AG04450 (cell line): ENCODE results near the gene MED13L. TPM values are rescaled to one million over a fixed set of nuclear protein-coding genes. Genes with fewer than 3 reads are reported as not detected.

Source experiments
- CTCF ChIA-PET: fragments of 300-600, 350-600 bp; formaldehyde crosslinking; extraction: SDS; loops from one replicate; lab custom pipeline; 2022; ENCODE audit warnings: antibody characterized with exemption, inconsistent platforms; lab: Charles Lee
- POLR2A ChIA-PET: fragments of 350-600 bp; formaldehyde crosslinking; extraction: SDS; loops from one replicate; lab custom pipeline; 2021; ENCODE audit warnings: antibody characterized with exemption, inconsistent platforms; lab: Yijun Ruan, JAX
- DNase-seq: peaks from one replicate; pipeline ENCODE4 v3.0.0-alpha.2; 2011; ENCODE audit warnings: low read depth, low spot score
- H3K27ac ChIP-seq: one replicate; pipeline ENCODE4 v1.5.1; 2012; ENCODE audit warnings: low read depth, low read length, control low read depth
- H3K27me3 ChIP-seq: one replicate; pipeline ENCODE4 v1.6.0; 2012; ENCODE audit warnings: low read length; ENCODE audit not compliant: control insufficient read depth, insufficient read depth
- H3K4me3 ChIP-seq: 2 replicates; pipeline ENCODE4 v1.5.1; 2011; ENCODE audit warnings: mild to moderate bottlenecking, low read depth, low read length, control low read depth
- H3K9me3 ChIP-seq: 2 replicates; pipeline ENCODE4 v1.5.1; 2012; ENCODE audit warnings: low read length; ENCODE audit not compliant: control insufficient read depth, insufficient read depth
- polyA plus RNA-seq: library from polyadenylated mRNA; depleted of rRNA; stranded (reverse); fragments of >200 nt; gene quantifications from 2 replicates; pipeline ENCODE4 v1.2.3, GENCODE V29; 2011
- TF ChIP-seq, protein P1 (sequence below): IDR thresholded peaks from 2 replicates; pipeline ENCODE4 v1.5.1; 2011; ENCODE audit warnings: low read depth, low read length, control low read depth, inconsistent platforms

MED13L gene
- polyA plus RNA-seq, 1 experiment: 56.2 TPM

DNA sequence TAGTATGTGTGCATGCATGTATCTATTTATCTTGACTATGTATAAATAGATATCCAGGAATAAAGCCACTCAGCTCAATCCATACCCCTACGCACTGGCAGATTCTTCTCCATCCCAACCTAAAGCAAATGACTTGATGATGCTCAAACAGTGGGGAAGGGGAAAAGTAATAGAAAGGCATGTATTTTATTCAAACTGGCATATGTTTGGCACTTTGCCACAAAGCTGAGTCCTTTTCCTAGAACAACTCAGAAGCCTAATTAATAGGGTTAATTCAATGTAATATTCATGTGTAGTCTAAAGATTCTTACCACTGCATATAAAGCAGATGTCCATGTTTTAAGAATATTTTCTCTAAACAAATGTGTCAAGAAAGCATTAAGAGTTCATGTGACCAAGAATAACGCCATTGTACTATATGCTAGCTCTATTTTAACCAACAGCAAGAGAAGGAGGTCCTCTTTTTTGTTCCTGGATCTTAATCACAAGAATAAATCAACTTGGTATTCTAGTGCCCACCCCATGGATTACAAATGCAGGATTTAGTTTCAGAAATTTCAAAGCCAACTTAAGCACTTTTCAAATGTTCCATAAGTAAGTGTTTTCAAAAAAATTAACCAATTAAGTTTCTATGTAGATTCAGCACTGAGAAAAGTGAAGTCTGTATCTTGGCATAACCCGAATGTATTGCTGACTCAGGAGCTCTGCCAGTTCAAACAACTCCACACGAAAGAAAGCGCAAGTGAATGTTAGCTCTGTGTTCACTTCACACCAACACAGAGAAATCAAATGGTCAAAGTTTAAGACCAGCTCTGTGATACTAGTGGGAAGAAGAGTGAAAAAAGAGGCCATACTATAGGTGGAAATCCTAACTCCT, 233.6 kb downstream of the MED13L start:
- ChIA-PET POLR2A (no interaction called here), CTCF (interaction anchor here (1.0 kb wide), 1 partner anchor 46 kb away, joined by 3 read pairs; no protein-coding TSS in a partner anchor)
- DNase-seq: no peak
- H3K4me3 ChIP-seq: no peak overlapping the region
- H3K27me3 ChIP-seq: no peaks in the 10 kb centered on the region
- H3K9me3 ChIP-seq: no peaks in the 10 kb centered on the region
- TF ChIP-seq, protein P1, sequence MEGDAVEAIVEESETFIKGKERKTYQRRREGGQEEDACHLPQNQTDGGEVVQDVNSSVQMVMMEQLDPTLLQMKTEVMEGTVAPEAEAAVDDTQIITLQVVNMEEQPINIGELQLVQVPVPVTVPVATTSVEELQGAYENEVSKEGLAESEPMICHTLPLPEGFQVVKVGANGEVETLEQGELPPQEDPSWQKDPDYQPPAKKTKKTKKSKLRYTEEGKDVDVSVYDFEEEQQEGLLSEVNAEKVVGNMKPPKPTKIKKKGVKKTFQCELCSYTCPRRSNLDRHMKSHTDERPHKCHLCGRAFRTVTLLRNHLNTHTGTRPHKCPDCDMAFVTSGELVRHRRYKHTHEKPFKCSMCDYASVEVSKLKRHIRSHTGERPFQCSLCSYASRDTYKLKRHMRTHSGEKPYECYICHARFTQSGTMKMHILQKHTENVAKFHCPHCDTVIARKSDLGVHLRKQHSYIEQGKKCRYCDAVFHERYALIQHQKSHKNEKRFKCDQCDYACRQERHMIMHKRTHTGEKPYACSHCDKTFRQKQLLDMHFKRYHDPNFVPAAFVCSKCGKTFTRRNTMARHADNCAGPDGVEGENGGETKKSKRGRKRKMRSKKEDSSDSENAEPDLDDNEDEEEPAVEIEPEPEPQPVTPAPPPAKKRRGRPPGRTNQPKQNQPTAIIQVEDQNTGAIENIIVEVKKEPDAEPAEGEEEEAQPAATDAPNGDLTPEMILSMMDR: no peak
- no peak overlapping the region for H3K27ac ChIP-seq

DNA sequence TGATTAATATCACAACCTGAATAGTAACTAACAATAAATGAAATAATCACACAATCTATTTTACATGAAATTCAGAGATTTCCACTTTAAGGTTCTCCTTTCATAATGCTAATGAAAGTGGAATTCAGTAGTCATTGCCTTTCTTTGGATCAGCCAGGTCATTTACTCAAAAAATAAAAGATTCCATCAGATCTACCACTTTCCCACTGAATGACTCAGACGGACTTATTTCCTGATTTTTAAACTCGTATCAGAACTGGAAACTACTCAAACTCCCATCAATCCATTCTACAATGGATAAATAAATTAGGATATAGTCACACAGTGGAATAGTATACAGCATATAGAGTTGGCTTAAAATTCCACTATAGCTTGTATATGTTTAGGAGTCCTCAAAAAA, 237.1 kb downstream of the MED13L start:
- TF ChIP-seq, protein P1: no peak
- POLR2A ChIA-PET: interaction anchor here (0.6 kb wide), 1 partner anchor 97 kb away, joined by 5 read pairs; no protein-coding TSS in a partner anchor
- no peaks in the 10 kb centered on the region for H3K27me3 ChIP-seq
- H3K4me3 ChIP-seq: no peak overlapping the region
- no peaks in the 10 kb centered on the region for H3K9me3 ChIP-seq
- DNase-seq: no peak
- no peak overlapping the region for H3K27ac ChIP-seq
- CTCF ChIA-PET: no interaction called here

DNA sequence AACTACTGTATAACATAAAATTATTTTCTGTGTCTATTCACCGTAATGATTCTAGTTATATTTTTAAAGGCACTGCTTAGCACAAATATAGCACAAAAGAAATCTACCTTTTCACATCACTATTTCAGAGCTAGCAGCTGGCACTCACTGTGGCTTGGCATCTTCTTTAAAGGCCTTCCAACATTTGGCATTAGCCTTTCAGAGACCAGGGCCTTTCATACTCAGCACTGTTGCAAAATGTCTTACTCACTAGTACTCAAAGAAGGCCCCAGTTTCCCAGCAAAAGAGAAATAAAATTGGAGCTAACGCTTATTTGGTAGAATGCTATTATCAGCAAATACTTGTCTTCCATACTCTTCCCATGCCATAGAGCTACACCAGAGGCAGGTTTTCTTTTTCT, 238.4 kb downstream of the MED13L start:
- Histone ChIP-seq H3K4me3 (no peak overlapping the region), H3K9me3 (no peaks in the 10 kb centered on the region), H3K27me3 (no peaks in the 10 kb centered on the region), H3K27ac (no peak overlapping the region)
- no peak for DNase-seq
- CTCF ChIA-PET: interaction anchor here (0.6 to 0.8 kb wide), 3 partner anchors 13 to 896 kb away, joined by 3 to 4 read pairs (median 4); no protein-coding TSS in a partner anchor
- POLR2A ChIA-PET: interaction anchor here (0.6 to 0.9 kb wide), 2 partner anchors 66 to 297 kb away, joined by 3 to 5 read pairs; no protein-coding TSS in a partner anchor
- TF ChIP-seq, protein P1: no peak

DNA sequence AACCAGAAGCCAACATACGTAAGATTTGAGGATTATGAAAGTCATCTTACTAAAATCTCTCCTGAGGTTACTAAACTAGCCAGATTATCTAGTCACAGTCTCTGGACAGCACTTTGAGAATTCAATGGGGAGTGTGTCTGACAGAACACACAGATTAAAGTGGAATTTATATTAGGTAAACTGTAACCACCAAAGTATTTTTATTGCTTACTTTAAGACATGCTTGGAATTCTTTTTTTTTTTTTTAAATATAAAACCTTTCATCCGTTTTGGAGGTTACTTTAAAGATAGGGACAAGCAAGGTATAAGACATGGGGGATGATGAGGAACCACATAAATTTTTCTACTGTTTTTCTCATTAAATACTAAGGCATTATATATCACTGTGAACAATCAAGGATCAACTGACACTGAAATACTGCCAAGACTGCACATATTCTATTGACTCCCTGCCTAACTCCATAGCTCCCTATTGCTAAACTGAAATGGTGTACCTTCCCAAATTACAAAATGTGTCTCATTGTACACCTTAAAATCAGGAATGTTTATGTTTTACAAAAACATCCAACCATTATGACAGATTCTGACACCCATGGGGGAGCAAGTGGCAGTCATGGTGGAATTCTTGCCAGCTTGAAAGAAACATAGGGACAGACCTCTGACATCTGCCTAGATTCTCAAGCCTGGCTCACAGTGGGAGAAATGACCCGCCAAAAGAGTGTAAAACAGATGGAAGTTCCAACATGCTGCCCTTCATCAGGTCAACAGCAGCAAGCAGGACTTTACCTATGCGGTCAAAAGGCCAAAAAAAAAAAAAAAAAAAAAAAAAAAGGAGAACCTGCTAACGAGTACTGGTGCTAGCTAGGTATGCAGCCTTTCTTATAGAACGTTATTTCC, 239.3 kb downstream of the MED13L start:
- TF ChIP-seq, protein P1: no peak
- H3K9me3 ChIP-seq: no peaks in the 10 kb centered on the region
- no peak overlapping the region for H3K4me3 ChIP-seq
- no peak for DNase-seq
- no peak overlapping the region for H3K27ac ChIP-seq
- ChIA-PET POLR2A (interaction anchor here (0.6 kb wide), 1 partner anchor 298 kb away, joined by 5 read pairs; no protein-coding TSS in a partner anchor), CTCF (interaction anchor here (0.6 to 1.2 kb wide), 2 partner anchors 23 to 897 kb away, joined by 3 to 4 read pairs; no protein-coding TSS in a partner anchor)
- H3K27me3 ChIP-seq: no peaks in the 10 kb centered on the region
